ENCODE data around the gene MUL1.
"Not testable (repeated sequence)": the region's sequence is repeated elsewhere in the genome, so short reads cannot be mapped to it uniquely, and the experiment has no call there.

Gene MUL1

GRCh38 chr1:20507564-20508410 is at the start of gene MUL1:
Gene MUL1 (minus strand): TSS chr1:20508151. CDS start chr1:20508024, 127 bp downstream.
- DNase-seq: peak; percentile 99

- DNase-seq: no peak
Observed at GRCh38 chr1:20555758-20556120, 47.8 kb upstream of the MUL1 start.

GRCh38 chr1:20555025-20555757 is 47.2 kb upstream of the MUL1 start:
- DNase-seq: no peak

DNA sequence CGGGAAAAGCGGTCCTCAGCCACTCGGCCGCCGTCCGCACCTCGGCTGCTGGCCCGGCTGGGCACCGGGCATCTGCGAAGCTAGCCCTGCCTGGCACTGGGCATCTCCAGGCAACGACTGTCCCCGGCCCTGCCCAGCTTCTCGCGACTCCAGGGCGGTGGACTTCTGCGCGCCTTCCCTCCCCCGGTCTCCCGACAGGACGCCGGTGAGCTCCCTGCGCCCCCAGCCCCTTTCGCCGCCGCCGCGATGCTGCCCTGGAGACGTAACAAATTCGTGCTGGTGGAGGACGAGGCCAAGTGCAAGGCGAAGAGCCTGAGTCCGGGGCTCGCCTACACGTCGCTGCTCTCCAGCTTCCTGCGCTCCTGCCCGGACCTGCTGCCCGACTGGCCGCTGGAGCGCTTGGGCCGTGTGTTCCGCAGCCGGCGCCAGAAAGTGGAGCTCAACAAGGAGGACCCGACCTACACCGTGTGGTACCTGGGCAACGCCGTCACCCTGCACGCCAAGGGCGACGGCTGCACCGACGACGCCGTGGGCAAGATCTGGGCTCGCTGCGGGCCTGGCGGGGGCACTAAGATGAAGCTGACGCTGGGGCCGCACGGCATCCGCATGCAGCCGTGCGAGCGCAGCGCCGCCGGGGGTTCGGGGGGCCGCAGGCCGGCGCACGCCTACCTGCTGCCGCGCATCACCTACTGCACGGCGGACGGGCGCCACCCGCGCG is 44.9 kb upstream of the MUL1 start:
- DNase-seq: no peak

GRCh38 chr1:20551945-20552727 is 44.2 kb upstream of the MUL1 start, which contains the start of gene FAM43B:
Gene FAM43B (plus strand): TSS chr1:20552573. CDS start chr1:20552974, 401 bp downstream.
- DNase-seq: peak; percentile 34

DNA sequence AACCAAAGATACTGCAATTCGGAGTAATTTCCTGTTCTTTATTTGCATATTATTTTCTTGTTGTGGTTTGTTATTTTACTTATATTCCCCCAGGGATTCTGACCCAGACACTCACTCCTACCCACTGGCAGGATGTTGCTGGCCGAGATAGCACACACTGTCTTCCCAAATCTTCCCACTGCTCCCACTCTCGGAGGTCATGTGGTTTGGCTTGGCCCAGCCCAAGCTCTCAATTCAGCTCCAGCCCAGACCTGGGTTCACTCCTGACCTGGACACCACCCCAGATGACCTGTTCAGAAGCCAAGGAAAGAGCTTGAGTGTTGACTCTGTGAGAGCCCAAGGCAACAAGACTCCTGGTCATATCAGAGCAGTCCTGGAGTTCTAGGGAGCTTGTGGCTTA is 43.2 kb upstream of the MUL1 start:
- DNase-seq: no peak

DNA sequence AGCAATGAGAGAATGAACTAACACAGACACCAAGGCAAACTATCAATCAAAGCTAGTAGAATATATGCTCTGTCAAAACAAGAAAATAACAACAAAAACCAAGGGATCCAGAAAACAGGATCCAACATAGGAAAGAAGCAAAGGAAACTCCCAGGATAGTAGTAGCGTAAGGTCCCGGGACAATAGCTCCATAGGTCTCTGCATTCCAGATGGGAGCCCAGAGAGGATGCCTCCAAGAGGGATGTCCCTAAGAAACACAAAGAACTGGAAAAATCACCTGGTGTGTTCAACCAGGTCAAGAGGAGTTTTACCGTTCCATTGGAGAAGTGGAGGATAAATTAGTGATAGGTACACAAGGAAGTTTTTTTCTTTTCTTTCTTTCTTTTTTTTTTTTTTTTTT is 38.7 kb upstream of the MUL1 start:
- no peak for DNase-seq

GRCh38 chr1:20540281-20540680 is 32.3 kb upstream of the MUL1 start:
- no peak for DNase-seq

GRCh38 chr1:20538760-20539551 is 31.0 kb upstream of the MUL1 start:
- DNase-seq: no peak

GRCh38 chr1:20538227-20538626 is 30.3 kb upstream of the MUL1 start:
- DNase-seq: no peak

GRCh38 chr1:20534659-20535417 is 26.9 kb upstream of the MUL1 start:
- no peak for DNase-seq

DNA sequence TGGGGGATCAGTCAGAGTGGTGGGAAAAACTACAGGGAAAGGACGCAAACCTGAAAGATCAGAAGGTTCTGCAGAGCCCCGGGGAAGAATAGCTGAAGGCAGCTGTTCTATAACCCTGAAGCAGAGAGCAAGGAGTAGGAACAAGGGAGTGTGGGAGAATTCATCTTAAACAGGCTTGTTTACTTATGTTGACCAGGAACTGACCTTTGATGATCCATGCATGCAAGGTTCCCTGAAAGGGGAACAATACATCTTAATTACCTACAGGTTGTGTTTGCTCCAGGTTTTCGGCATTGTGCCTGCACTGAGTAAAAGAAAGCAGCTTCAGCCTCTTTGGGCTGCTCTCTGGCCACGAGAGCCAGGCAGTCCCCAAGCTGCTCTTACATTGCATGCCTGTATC is 25.7 kb upstream of the MUL1 start:
- no peak for DNase-seq

GRCh38 chr1:20530901-20531300 is 22.9 kb upstream of the MUL1 start:
- no peak for DNase-seq

GRCh38 chr1:20530306-20530705 is 22.4 kb upstream of the MUL1 start:
- DNase-seq: no peak

GRCh38 chr1:20528221-20528620 is 20.3 kb upstream of the MUL1 start:
- DNase-seq: no peak

- DNase-seq: no peak
Observed at GRCh38 chr1:20526267-20526666, 18.3 kb upstream of the MUL1 start.

- DNase-seq: peak; percentile 86
Observed at GRCh38 chr1:20521960-20522861, 14.3 kb upstream of the MUL1 start.

DNA sequence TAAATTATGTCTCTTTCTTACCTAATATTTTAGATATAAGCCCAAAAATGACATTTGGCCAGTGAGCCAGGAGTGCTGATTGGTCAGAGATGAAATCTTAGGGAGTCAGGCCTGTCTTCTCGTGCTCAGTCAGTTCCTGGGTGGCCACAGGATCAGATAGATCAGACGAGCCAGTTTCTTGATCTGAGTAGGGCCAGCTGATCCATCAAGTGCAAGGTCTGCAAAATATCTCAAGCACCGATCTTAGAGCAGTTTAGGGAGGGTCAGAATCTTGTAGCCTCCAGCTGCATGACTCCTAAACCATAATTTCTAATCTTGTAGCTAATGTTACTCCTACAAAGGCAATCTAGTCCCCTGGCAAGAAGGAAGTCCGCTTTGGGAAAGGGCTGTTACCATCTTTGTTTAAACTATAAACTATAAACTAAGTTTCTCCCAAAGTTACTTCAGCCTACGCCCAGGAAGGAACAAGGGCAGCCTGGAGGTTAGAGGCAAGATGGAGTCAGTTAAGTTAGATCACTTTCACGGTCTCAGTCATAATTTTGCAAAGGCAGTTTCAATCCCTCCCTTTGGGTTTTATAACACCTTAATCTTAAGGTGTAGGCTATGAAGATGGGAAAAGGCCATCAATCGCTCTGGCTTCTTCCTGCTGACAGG is 11.8 kb upstream of the MUL1 start:
- DNase-seq: not testable (repeated sequence)
